Urothelium cell line (cell line): ENCODE measurements around the gene EFNA5.

ENCODE experiments used
- DNase-seq: peaks from one replicate; pipeline ENCODE4 v3.0.0; 2011; ENCODE audit warnings: low spot score, mixed read lengths
- FAIRE-seq: peaks from 2 replicates; lab custom pipeline; 2011; peaks lifted over from hg19 to GRCh38; lab: Jason Lieb, UNC

EFNA5 gene

GRCh38 chr5:107576736-107577393 is 93.9 kb downstream of the EFNA5 start:
- DNase-seq (no peak), FAIRE-seq (no peak)

GRCh38 chr5:107576155-107576554 is 94.6 kb downstream of the EFNA5 start:
- DNase-seq: no peak
- no peak for FAIRE-seq

GRCh38 chr5:107574287-107574686 is 96.5 kb downstream of the EFNA5 start:
- DNase-seq (no peak), FAIRE-seq (no peak)

GRCh38 chr5:107572715-107573368 is 97.9 kb downstream of the EFNA5 start:
- no peak for DNase-seq
- FAIRE-seq: no peak

GRCh38 chr5:107571621-107572536 is 98.9 kb downstream of the EFNA5 start:
- peak; percentile 61 for FAIRE-seq
- DNase-seq: peak; percentile 90

- no peak for DNase-seq
- FAIRE-seq: no peak
These were observed 99.8 kb downstream of the EFNA5 start for GRCh38 chr5:107570805-107571531.

- no peak for FAIRE-seq
- no peak for DNase-seq
These were observed 100.6 kb downstream of the EFNA5 start for GRCh38 chr5:107570181-107570580.

- DNase-seq (no peak), FAIRE-seq (no peak)
These were observed 102.7 kb downstream of the EFNA5 start for GRCh38 chr5:107567901-107568671.

GRCh38 chr5:107566986-107567385 is 103.8 kb downstream of the EFNA5 start:
- DNase-seq (no peak), FAIRE-seq (no peak)

- FAIRE-seq: no peak
- DNase-seq: no peak
These were observed 104.7 kb downstream of the EFNA5 start for GRCh38 chr5:107565791-107566767.

- no peak for DNase-seq
These were observed 105.8 kb downstream of the EFNA5 start for GRCh38 chr5:107564931-107565372.

GRCh38 chr5:107563959-107564544 is 106.7 kb downstream of the EFNA5 start:
- no peak for FAIRE-seq
- no peak for DNase-seq

More at GRCh38 chr5:107564931-107565372, 105.8 kb downstream of the EFNA5 start:
- no peak for FAIRE-seq

GRCh38 chr5:107560377-107560776 is 110.4 kb downstream of the EFNA5 start:
- FAIRE-seq (no peak), DNase-seq (no peak)

GRCh38 chr5:107558823-107559375 is 111.8 kb downstream of the EFNA5 start:
- DNase-seq: no peak

GRCh38 chr5:107557051-107557658 is 113.6 kb downstream of the EFNA5 start:
- DNase-seq: peak; percentile 26

More at GRCh38 chr5:107558823-107559375, 111.8 kb downstream of the EFNA5 start:
- no peak for FAIRE-seq

GRCh38 chr5:107556575-107556974 is 114.2 kb downstream of the EFNA5 start:
- DNase-seq (no peak), FAIRE-seq (no peak)

More at GRCh38 chr5:107557051-107557658, 113.6 kb downstream of the EFNA5 start:
- FAIRE-seq: peak; percentile 90

- FAIRE-seq: no peak
- no peak for DNase-seq
These were observed 115.2 kb downstream of the EFNA5 start for GRCh38 chr5:107555425-107556090.
